Measurements from ENCODE around the gene PIEZO1.

PIEZO1 gene

GRCh38 chr16:88696441-88696840 is 88.6 kb downstream of the PIEZO1 start:
- peaks cover 6% of the 10 kb centered on the region for H3K27me3 ChIP-seq (ENCODE audit: control insufficient read depth, insufficient read depth, low read length)
- H3K9me3 ChIP-seq (ENCODE audit: control insufficient read depth, low read length), result no peaks in the 10 kb centered on the region
- H3K4me3 ChIP-seq (ENCODE audit: low read length), result no peak overlapping the region
- peaks cover 8% of the 10 kb centered on the region for H3K4me1 ChIP-seq (ENCODE audit: control insufficient read depth, insufficient read depth, low read length)
- H3K9ac ChIP-seq (ENCODE audit: low read length), result no peak overlapping the region
- H3K36me3 ChIP-seq (ENCODE audit: control insufficient read depth, insufficient read depth, low read length), result no peaks in the 10 kb centered on the region

- no peak overlapping the region for H3K9ac ChIP-seq (ENCODE audit: low read length)
- H3K4me1 ChIP-seq (ENCODE audit: control insufficient read depth, insufficient read depth, low read length), result peaks cover 8% of the 10 kb centered on the region
- H3K4me3 ChIP-seq (ENCODE audit: low read length), result no peak overlapping the region
- H3K27me3 ChIP-seq (ENCODE audit: control insufficient read depth, insufficient read depth, low read length), result peaks cover 13% of the 10 kb centered on the region
- no peaks in the 10 kb centered on the region for H3K36me3 ChIP-seq (ENCODE audit: control insufficient read depth, insufficient read depth, low read length)
- H3K9me3 ChIP-seq (ENCODE audit: control insufficient read depth, low read length), result no peaks in the 10 kb centered on the region
These were observed 89.3 kb downstream of the PIEZO1 start for GRCh38 chr16:88695753-88696152.

- Histone ChIP-seq H3K36me3 (ENCODE audit: control insufficient read depth, insufficient read depth, low read length) (no peaks in the 10 kb centered on the region), H3K4me1 (ENCODE audit: control insufficient read depth, insufficient read depth, low read length) (peaks cover 8% of the 10 kb centered on the region), H3K4me3 (ENCODE audit: low read length) (no peak overlapping the region), H3K9me3 (ENCODE audit: control insufficient read depth, low read length) (no peaks in the 10 kb centered on the region), H3K9ac (ENCODE audit: low read length) (no peak overlapping the region), H3K27me3 (ENCODE audit: control insufficient read depth, insufficient read depth, low read length) (peaks cover 16% of the 10 kb centered on the region)
These were observed 89.8 kb downstream of the PIEZO1 start for GRCh38 chr16:88695218-88695617.

- no peaks in the 10 kb centered on the region for H3K9me3 ChIP-seq (ENCODE audit: control insufficient read depth, low read length)
- no peak overlapping the region for H3K9ac ChIP-seq (ENCODE audit: low read length)
- no peak overlapping the region for H3K4me3 ChIP-seq (ENCODE audit: low read length)
- no peaks in the 10 kb centered on the region for H3K36me3 ChIP-seq (ENCODE audit: control insufficient read depth, insufficient read depth, low read length)
- peaks cover 8% of the 10 kb centered on the region for H3K4me1 ChIP-seq (ENCODE audit: control insufficient read depth, insufficient read depth, low read length)
- peaks cover 16% of the 10 kb centered on the region for H3K27me3 ChIP-seq (ENCODE audit: control insufficient read depth, insufficient read depth, low read length)
These were observed 90.6 kb downstream of the PIEZO1 start for GRCh38 chr16:88694221-88695087.

GRCh38 chr16:88693420-88694177 is 91.4 kb downstream of the PIEZO1 start:
- no peaks in the 10 kb centered on the region for H3K36me3 ChIP-seq (ENCODE audit: control insufficient read depth, insufficient read depth, low read length)
- H3K4me1 ChIP-seq (ENCODE audit: control insufficient read depth, insufficient read depth, low read length), result peaks cover 8% of the 10 kb centered on the region
- H3K27me3 ChIP-seq (ENCODE audit: control insufficient read depth, insufficient read depth, low read length), result peaks cover 22% of the 10 kb centered on the region

GRCh38 chr16:88692861-88693260 is 92.2 kb downstream of the PIEZO1 start:
- Histone ChIP-seq H3K27me3 (ENCODE audit: control insufficient read depth, insufficient read depth, low read length) (peaks cover 22% of the 10 kb centered on the region), H3K9me3 (ENCODE audit: control insufficient read depth, low read length) (no peaks in the 10 kb centered on the region), H3K4me1 (ENCODE audit: control insufficient read depth, insufficient read depth, low read length) (peaks cover 15% of the 10 kb centered on the region), H3K36me3 (ENCODE audit: control insufficient read depth, insufficient read depth, low read length) (no peaks in the 10 kb centered on the region), H3K9ac (ENCODE audit: low read length) (no peak overlapping the region), H3K4me3 (ENCODE audit: low read length) (no peak overlapping the region)

More at GRCh38 chr16:88693420-88694177, 91.4 kb downstream of the PIEZO1 start:
- Histone ChIP-seq H3K9ac (ENCODE audit: low read length) (no peak overlapping the region), H3K4me3 (ENCODE audit: low read length) (no peak overlapping the region), H3K9me3 (ENCODE audit: control insufficient read depth, low read length) (no peaks in the 10 kb centered on the region)

GRCh38 chr16:88691924-88692560 is 93.0 kb downstream of the PIEZO1 start:
- Histone ChIP-seq H3K36me3 (ENCODE audit: control insufficient read depth, insufficient read depth, low read length) (no peaks in the 10 kb centered on the region), H3K9me3 (ENCODE audit: control insufficient read depth, low read length) (no peaks in the 10 kb centered on the region), H3K9ac (ENCODE audit: low read length) (no peak overlapping the region), H3K4me1 (ENCODE audit: control insufficient read depth, insufficient read depth, low read length) (peaks cover 23% of the 10 kb centered on the region), H3K4me3 (ENCODE audit: low read length) (no peak overlapping the region), H3K27me3 (ENCODE audit: control insufficient read depth, insufficient read depth, low read length) (peaks cover 22% of the 10 kb centered on the region)

GRCh38 chr16:88691129-88691813 is 93.7 kb downstream of the PIEZO1 start:
- H3K4me1 ChIP-seq (ENCODE audit: control insufficient read depth, insufficient read depth, low read length), result peaks cover 27% of the 10 kb centered on the region
- no peak overlapping the region for H3K9ac ChIP-seq (ENCODE audit: low read length)
- H3K27me3 ChIP-seq (ENCODE audit: control insufficient read depth, insufficient read depth, low read length), result peaks cover 25% of the 10 kb centered on the region
- H3K4me3 ChIP-seq (ENCODE audit: low read length), result no peak overlapping the region
- H3K9me3 ChIP-seq (ENCODE audit: control insufficient read depth, low read length), result no peaks in the 10 kb centered on the region
- H3K36me3 ChIP-seq (ENCODE audit: control insufficient read depth, insufficient read depth, low read length), result no peaks in the 10 kb centered on the region

GRCh38 chr16:88690341-88691128 is 94.5 kb downstream of the PIEZO1 start:
- H3K9ac ChIP-seq (ENCODE audit: low read length), result no peak overlapping the region
- H3K36me3 ChIP-seq (ENCODE audit: control insufficient read depth, insufficient read depth, low read length), result no peaks in the 10 kb centered on the region
- H3K4me3 ChIP-seq (ENCODE audit: low read length), result no peak overlapping the region
- peaks cover 33% of the 10 kb centered on the region for H3K4me1 ChIP-seq (ENCODE audit: control insufficient read depth, insufficient read depth, low read length)
- H3K9me3 ChIP-seq (ENCODE audit: control insufficient read depth, low read length), result no peaks in the 10 kb centered on the region
- H3K27me3 ChIP-seq (ENCODE audit: control insufficient read depth, insufficient read depth, low read length), result peaks cover 31% of the 10 kb centered on the region

GRCh38 chr16:88688013-88688778 is 96.8 kb downstream of the PIEZO1 start:
- H3K9ac ChIP-seq (ENCODE audit: low read length), result no peak overlapping the region
- no peaks in the 10 kb centered on the region for H3K9me3 ChIP-seq (ENCODE audit: control insufficient read depth, low read length)
- peaks cover 35% of the 10 kb centered on the region for H3K4me1 ChIP-seq (ENCODE audit: control insufficient read depth, insufficient read depth, low read length)
- no peaks in the 10 kb centered on the region for H3K36me3 ChIP-seq (ENCODE audit: control insufficient read depth, insufficient read depth, low read length)
- no peak overlapping the region for H3K4me3 ChIP-seq (ENCODE audit: low read length)
- peaks cover 51% of the 10 kb centered on the region for H3K27me3 ChIP-seq (ENCODE audit: control insufficient read depth, insufficient read depth, low read length)

All from mucosa of stomach (tissue), 1 donor.